ENCODE measurements around the gene ITGA11.

GRCh38 chr15:68259883-68260282 is 172.1 kb downstream of the ITGA11 start:
- no peak for TF ChIP-seq USF2 (IDR thresholded peaks at IDR 0.05; ENCODE audit: low read depth, low read length)
- no peak for TF ChIP-seq CTCF (conservative IDR thresholded peaks at IDR 0.05; ENCODE audit: low read depth, low read length)
- TF ChIP-seq POLR2A (IDR thresholded peaks at IDR 0.05; ENCODE audit: low read depth, low read length), result no peak
- TF ChIP-seq CEBPB (IDR thresholded peaks at IDR 0.05; ENCODE audit: low read depth, low read length), result no peak
- TF ChIP-seq RFX5 (IDR thresholded peaks at IDR 0.05; ENCODE audit: low read depth, low read length), result no peak
- no peak for TF ChIP-seq MXI1 (IDR thresholded peaks at IDR 0.05; ENCODE audit: borderline replicate concordance, low read depth, low read length)
- TF ChIP-seq NFE2L2 (IDR thresholded peaks at IDR 0.05; ENCODE audit: low read depth, low read length), result no peak

Data from IMR-90 (cell line).